ENCODE data around the gene APH1B. TPM values are rescaled to one million over a fixed set of nuclear protein-coding genes. Genes with fewer than 3 reads are reported as not detected.

Gene APH1B
- total and polyA plus RNA-seq, 10 donors: 8.7 to 51.5 (median 30.2) TPM

DNA sequence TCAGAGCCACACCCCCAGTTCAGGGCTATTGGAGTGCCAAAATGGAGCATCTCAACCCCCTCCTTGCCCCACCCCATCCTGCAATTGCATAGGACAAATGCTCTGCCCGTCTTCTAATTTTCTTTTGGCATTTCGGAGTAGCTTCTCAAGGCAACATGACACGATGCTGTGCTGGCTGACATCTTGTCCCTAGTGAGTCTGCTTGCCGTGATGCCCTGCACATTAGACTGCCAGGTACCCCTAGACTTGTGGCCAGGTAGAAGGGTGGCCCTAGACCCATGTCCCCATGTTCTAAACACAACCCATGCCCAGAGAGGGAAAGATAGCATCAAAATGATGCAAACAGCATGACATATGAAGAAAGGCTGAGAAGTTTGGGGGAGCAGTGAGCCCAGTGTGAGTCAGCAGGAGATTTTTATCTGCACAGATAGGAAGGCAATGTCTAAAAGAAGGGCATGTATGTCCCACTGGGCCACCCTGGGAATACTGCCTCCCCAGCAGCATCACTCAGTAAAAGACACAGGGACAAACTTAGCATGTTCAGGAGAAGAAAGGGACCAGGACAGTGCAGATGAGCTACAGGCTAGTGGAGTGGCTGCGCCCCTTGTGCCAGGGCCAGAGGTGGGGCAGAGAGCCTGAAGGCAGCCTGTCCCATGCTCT lies 67.5 kb downstream of the APH1B start:
- TF ChIP-seq, protein P1, sequence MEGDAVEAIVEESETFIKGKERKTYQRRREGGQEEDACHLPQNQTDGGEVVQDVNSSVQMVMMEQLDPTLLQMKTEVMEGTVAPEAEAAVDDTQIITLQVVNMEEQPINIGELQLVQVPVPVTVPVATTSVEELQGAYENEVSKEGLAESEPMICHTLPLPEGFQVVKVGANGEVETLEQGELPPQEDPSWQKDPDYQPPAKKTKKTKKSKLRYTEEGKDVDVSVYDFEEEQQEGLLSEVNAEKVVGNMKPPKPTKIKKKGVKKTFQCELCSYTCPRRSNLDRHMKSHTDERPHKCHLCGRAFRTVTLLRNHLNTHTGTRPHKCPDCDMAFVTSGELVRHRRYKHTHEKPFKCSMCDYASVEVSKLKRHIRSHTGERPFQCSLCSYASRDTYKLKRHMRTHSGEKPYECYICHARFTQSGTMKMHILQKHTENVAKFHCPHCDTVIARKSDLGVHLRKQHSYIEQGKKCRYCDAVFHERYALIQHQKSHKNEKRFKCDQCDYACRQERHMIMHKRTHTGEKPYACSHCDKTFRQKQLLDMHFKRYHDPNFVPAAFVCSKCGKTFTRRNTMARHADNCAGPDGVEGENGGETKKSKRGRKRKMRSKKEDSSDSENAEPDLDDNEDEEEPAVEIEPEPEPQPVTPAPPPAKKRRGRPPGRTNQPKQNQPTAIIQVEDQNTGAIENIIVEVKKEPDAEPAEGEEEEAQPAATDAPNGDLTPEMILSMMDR (IDR thresholded peaks at IDR 0.05 in 8 of 11, conservative IDR thresholded peaks at IDR 0.05 in 3 of 11): no peak
- TF ChIP-seq POLR2A (IDR thresholded peaks at IDR 0.05): no peak
- TF ChIP-seq POLR2AphosphoS5 (IDR thresholded peaks at IDR 0.05): no peak
- no peak overlapping the region for H3K4me3 ChIP-seq
- intact Hi-C loops (cut with DNase I; ENCODE audit: low total_unique reads): no loop called here
- H3K4me1 ChIP-seq: peaks cover 0 to 32% (median 17%) of the 10 kb centered on the region in 6 donors
- no peak overlapping the region for H3K27ac ChIP-seq
- H3K9me3 ChIP-seq: no peaks in the 10 kb centered on the region
- 91 to 95% (median 93%) methylated on average over 5 of the region's 5 CpGs for WGBS, 5 donors
- H3K36me3 ChIP-seq: no peaks in the 10 kb centered on the region
- no peaks in the 10 kb centered on the region for H3K27me3 ChIP-seq (replicated peaks in 1 of 7)
- no peak for DNase-seq

DNA sequence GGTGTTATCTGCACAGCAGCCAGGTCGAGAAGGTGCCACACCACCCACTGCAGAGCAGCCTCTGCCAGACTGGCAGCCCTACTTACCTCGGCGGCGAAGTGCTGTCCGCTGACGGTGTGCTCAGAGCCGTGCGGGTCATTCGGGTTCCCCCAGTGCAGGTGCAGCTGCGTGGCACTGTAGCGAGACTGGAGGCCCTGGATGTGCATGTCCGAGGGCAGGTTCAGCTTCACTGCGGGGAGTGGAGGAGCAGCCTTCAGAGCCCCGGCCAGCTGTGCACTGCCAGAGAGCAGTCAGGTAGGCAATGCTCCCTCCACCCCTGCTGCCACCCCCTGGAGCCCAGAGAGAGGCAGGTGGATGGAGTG lies 68.0 kb downstream of the APH1B start:
- Histone ChIP-seq H3K4me1 (peaks cover 0 to 32% (median 17%) of the 10 kb centered on the region in 6 donors), H3K27ac (no peak overlapping the region), H3K4me3 (no peak overlapping the region), H3K27me3 (replicated peaks in 1 of 7) (no peaks in the 10 kb centered on the region), H3K9me3 (no peaks in the 10 kb centered on the region), H3K36me3 (no peaks in the 10 kb centered on the region)
- WGBS, 5 donors: 82 to 96% (median 91%) methylated on average over 9 to 14 of the region's 14 CpGs
- TF ChIP-seq POLR2A (IDR thresholded peaks at IDR 0.05): no peak
- TF ChIP-seq POLR2AphosphoS5 (IDR thresholded peaks at IDR 0.05): no peak
- TF ChIP-seq, protein P1 (IDR thresholded peaks at IDR 0.05 in 8 of 11, conservative IDR thresholded peaks at IDR 0.05 in 3 of 11): no peak
- intact Hi-C loops (cut with DNase I; ENCODE audit: low total_unique reads): no loop called here
- no peak for DNase-seq

DNA sequence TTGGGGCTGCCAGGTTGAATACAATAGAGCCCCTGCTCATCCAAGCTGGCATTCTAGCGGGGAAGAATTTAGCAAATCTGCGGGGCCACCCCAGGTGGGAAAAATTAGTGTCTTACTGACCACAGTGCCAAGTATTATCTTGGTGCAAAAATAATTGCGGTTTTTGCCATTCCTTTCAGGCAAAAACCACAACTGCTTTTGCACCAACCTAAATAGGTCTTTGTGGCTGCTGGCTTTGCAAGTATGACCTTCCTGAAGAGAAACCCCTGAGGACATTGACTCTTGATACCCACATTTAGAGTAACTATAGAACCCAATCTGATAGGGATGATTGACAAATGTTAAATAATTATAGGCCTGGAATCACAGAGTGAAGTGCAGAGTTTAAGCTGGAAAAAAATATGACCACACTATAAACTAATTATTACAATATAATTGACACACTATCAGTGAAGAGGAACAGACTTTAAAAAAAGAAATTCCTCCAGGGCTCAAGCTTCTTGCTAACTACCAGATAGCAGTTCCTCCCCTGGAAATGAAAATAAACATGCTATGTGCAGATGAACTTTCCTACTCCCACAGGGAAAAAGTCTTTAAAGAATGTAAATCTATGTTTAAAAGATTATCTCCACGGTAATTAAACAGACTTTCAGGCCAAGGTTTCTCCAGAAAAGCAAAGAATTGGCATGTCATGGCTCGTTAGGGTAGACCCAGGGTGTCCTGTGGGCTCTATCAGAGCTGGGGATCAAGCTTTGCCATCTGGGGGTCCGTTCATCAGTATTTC lies 69.9 kb downstream of the APH1B start:
- intact Hi-C loops (cut with DNase I; ENCODE audit: low total_unique reads): no loop called here
- WGBS, 5 donors: 70 to 84% (median 82%) methylated on average over 6 of the region's 6 CpGs
- Histone ChIP-seq H3K4me3 (no peak overlapping the region), H3K27ac (peak overlapping the region in 5 of 8 donors; percentile 37 to 72 (median 51)), H3K9me3 (no peaks in the 10 kb centered on the region), H3K36me3 (no peaks in the 10 kb centered on the region), H3K27me3 (replicated peaks in 1 of 7) (no peaks in the 10 kb centered on the region), H3K4me1 (peaks cover 0 to 32% (median 17%) of the 10 kb centered on the region in 6 donors)
- DNase-seq: no peak
- TF ChIP-seq POLR2A (IDR thresholded peaks at IDR 0.05) (no peak), POLR2AphosphoS5 (IDR thresholded peaks at IDR 0.05) (no peak)
- TF ChIP-seq, protein P1 (IDR thresholded peaks at IDR 0.05 in 8 of 11, conservative IDR thresholded peaks at IDR 0.05 in 3 of 11): no peak

DNA sequence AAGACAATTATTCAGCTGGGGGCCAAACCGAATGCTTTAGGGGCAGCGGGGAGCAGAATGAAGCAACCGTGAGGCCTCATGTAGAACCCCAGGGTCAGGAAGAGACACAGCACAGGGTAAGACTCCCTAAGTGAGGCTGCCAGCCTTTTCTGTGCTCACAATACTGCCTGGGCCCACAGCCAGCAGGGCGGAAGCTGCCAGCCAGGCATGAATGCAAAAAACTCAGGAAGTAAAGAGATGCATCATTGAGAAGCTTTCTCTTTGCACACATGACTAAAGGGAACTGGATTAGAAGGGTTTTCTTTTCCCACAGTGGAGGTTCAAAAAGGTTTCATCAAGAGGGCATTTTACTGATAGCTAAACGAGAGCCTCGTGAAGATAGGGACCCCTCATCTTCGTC lies 71.0 kb downstream of the APH1B start:
- peak; percentile 83 for DNase-seq

More for the DNA sequence above, 71.0 kb downstream of the APH1B start:
- peak overlapping the region in 5 of 8 donors; percentile 37 to 72 (median 51) for H3K27ac ChIP-seq
- H3K4me1 ChIP-seq: peaks cover 0 to 26% (median 17%) of the 10 kb centered on the region in 6 donors
- H3K27me3 ChIP-seq (replicated peaks in 1 of 7): no peaks in the 10 kb centered on the region
- H3K36me3 ChIP-seq: no peaks in the 10 kb centered on the region
- intact Hi-C loops (cut with DNase I; ENCODE audit: low total_unique reads): no loop called here
- H3K9me3 ChIP-seq: no peaks in the 10 kb centered on the region
- WGBS, 5 donors: 47 to 65% (median 57%) methylated on average over 7 of the region's 7 CpGs
- TF ChIP-seq, protein P1 (IDR thresholded peaks at IDR 0.05 in 8 of 11, conservative IDR thresholded peaks at IDR 0.05 in 3 of 11): no peak
- TF ChIP-seq POLR2AphosphoS5 (IDR thresholded peaks at IDR 0.05): peak in 1 of 3 donors; percentile 23
- TF ChIP-seq POLR2A (IDR thresholded peaks at IDR 0.05): no peak
- H3K4me3 ChIP-seq: no peak overlapping the region
